Inferior parietal cortex (tissue), 1 donor: ENCODE results near the gene SPOP.

Experiments
- DNase-seq: peaks from one replicate; pipeline ENCODE4 v3.0.0-alpha.2; 2016; ENCODE audit errors: extremely low spot score

The SPOP gene

GRCh38 chr17:49585422-49586027 is 92.4 kb downstream of the SPOP start:
- DNase-seq: no peak

DNA sequence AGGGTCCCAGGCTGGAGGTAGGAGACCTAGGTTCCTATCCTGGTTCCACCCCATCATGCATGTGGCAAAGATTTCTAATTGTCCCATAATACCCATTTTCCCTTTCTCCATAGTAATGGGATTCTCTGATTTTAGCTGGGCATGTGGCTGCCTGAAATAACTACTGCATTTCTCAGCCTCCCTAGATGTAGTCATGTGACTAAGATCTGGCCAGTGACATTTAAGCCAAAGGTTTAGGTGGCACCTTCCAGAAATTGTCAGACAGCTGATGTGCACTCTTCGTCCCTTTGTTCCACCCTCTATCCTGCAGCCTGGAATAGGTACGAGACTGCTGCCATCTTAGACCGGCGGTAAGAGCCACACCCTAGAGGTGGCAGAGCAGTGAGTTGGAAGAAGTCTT is 94.0 kb downstream of the SPOP start:
- no peak for DNase-seq

DNA sequence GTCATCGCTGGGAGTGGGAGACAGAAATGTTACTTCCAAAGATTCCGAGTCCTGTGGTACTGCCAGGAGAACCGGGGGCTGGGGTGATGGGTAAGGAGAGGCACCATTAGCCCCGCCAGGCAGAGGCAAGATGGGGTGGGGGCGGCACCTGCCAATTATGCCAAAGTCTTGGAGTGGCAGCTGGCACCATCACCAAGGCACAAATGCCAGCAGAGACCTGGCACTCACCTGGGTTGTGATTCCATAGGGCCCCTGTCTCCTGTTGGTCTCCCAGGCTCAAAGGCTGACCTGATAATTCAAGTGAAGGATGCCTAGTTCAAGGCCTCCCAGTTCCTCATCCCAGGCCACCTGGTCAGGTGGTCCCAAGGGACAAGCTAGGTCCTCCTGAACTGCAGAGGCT is 94.7 kb downstream of the SPOP start:
- DNase-seq: no peak

GRCh38 chr17:49582789-49583188 is 95.1 kb downstream of the SPOP start:
- DNase-seq: no peak

DNA sequence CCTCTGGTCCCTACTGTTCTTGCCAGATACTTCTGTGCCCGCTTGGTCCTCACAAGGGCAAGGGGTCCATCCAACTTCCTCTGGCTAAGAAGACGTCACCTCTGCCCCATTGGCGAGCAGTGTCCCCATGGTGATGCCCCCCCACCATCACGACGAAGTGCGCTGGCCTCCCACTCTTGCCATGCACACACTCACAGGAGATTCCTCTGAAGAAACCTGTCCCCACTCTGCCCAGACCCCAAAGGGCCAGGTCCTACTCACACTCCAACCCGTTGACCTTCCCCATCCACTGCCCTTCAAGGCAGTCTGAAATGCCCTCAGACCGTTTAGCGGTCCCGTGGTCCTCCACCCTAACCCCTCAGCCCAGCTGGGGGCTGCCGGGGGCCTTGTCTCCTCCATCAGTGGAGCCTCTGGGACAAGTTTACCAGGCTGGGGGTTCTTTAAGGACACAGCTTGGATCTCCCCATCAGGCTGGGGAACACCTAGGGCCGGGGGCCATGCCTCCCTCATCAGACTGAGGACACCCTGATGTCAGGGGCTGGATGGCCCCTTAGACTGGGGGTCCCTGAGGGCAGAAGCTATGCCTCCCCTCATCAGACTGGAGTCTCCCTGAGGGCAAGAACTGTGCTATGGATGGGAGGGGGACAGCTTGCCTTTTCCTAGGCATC is 95.7 kb downstream of the SPOP start:
- no peak for DNase-seq

DNA sequence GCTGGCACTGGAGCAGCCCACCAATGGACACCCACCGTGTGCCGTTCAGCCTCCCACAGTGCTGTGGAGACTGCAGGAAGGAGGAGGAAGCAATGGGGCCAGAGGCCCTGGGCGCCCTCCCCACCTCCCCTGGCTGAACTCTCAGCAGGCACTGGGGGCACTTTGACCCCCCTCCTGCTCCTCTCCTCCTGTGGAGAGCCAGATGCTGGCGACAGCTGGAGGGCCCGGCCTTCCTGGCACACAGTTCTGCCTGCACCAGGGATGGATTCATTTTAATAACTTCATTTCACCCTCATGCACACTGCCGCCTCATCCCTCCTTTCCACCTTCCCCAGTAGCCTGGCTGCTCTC is 96.3 kb downstream of the SPOP start:
- DNase-seq: no peak

- DNase-seq: no peak
Observed at GRCh38 chr17:49580981-49581647, 96.8 kb downstream of the SPOP start.

DNA sequence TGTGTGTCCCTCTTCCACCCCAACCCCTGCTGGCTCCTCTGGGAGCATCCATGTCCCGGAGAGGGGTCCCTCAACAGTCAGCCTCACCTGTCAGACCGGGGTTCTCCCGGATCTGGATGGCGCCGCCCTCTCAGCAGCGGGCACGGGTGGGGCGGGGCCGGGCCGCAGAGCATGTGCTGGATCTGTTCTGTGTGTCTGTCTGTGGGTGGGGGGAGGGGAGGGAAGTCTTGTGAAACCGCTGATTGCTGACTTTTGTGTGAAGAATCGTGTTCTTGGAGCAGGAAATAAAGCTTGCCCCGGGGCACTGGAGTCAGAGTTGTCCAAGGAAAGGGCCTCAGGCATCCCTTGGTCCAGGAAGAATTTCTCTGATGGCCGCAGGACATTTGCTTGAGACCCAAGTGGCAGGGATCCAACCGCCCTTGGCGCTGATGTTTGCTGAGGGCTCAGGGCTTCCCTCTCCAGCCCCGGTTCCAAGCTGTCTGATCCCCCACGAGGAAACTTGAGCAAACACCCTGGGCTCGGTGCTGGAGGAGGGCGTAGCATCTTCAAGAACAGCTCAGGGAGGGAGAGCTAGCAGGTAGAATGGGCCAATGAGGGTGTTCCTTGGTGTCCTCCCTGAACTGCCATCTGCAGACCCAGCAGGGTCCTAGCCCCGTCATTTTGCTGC is 97.7 kb downstream of the SPOP start:
- no peak for DNase-seq

DNA sequence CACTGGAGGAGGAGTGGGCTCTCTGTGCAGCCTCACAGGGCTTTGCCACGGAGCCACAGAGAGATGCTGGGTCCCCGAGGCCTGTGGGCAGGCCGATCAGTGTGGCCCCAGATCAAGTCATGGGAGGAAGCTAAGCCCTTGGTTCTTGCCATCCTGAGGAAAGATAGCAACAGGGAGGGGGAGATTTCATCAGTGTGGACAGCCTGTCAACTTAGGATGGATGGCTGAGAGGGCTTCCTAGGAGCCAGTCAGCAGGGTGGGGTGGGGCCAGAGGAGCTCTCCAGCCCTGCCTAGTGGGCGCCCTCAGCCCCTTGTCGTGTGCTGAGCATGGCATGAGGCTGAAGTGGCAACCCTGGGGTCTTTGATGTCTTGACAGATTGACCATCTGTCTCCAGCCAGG is 98.4 kb downstream of the SPOP start:
- DNase-seq: no peak

- no peak for DNase-seq
Observed at GRCh38 chr17:49578952-49579500, 98.9 kb downstream of the SPOP start.

DNA sequence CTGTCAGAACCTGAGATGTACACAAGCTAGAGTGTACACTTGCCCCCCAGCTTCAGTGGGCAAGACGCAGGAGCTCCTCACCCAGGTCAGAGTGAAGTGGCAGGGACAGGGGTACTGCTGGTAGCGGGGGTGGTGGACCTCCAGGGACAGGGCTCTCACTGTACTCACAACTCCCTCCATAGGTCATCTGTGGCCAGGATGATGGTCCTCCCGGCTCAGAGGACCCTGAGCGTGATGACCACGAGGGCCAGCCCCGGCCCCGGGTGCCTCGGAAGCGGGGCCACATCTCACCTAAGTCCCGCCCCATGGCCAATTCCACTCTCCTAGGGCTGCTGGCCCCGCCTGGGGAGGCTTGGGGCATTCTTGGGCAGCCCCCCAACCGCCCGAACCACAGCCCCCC is 99.5 kb downstream of the SPOP start:
- DNase-seq: no peak

GRCh38 chr17:49577963-49578362 is 99.9 kb downstream of the SPOP start:
- no peak for DNase-seq

- DNase-seq: no peak
Observed at GRCh38 chr17:49577650-49577934, 100.3 kb downstream of the SPOP start.

- no peak for DNase-seq
Observed at GRCh38 chr17:49576917-49577649, 100.8 kb downstream of the SPOP start.

- DNase-seq: no peak
Observed at GRCh38 chr17:49576088-49576916, 101.6 kb downstream of the SPOP start.

DNA sequence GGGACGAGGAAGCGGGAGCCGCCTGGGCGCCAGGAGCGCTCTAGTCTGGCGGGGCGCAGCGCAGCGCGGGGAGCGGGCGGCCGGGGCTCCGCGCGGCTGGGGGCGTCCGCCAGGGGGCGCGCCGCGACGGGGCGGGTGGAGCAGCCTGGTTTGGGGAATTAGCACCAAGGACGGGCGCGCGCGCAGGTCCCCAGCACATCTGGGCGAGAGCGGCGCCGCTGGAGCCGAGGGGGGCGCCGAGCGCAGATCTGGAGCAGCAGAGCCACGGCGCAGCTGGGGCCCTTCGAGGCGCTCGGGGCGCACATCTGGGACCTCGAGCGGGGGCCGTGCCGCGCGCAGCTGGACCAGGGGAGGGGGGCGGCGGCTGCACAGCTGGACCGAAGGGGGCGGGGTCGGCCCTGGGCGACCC is 102.2 kb downstream of the SPOP start, which contains the start of gene NXPH3:
Gene NXPH3, plus strand, starts transcription at position 193 of the 409 bp plus-strand sequence. CDS start 349 bp downstream, outside the sequence.
- DNase-seq: no peak

DNA sequence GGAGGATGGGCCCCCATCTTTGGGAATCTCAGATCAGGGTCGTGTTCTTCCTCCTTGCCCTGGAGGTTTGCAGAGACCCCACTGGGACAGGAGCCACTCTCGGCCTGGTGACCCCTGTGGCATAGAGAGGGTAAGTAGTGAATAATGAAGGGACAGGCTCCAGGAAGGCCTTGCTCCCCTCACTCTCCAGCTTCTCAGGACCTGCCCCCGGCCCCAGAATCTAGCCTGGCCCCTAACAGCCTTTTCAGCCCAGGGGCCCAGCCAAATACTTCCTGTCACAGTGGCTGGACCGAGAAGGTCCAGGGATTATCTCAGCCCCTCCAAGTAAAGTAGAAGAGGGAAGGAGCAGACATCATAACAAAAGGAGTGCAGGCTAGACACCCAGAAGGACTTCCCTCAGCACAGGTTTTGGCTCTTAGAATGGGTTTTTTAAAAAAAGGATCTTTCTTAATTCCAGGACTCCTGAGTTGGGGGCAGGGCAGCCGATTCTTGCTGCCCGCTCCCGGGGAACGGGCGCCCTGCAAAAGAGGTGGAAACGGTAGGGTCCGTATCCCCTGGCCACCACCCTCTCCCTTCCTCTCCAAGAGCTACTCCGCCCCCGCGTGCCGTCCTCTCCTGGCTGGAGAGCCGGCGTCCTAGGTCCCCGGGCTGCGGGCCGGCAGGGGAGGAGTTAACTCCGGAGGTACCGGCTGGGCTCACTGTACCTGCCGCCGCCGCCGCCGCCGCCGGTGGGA is 102.8 kb downstream of the SPOP start:
- no peak for DNase-seq

DNA sequence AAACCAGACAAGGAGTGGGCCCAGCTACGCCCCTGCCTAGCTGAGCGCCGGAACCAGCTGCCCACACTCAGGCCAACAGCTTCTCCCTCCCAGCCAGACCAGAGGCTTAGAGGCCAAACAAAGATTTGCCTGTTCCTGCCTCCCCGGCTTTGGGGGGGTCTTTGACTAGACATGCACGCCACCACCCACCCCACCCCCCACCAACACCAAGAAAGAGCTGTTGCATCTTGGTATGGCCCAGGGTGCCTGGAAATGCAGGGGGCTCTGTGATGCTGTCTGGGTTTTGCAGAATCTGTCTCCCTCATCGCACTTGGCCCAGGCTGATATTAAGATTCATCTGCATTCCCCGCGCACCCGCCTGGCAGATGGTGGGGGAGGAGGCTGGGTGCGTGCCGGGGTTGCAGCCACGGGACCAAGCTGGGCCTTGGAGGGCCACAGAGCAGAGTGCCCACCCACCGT is 103.5 kb downstream of the SPOP start:
- DNase-seq: no peak

- DNase-seq: no peak
Observed at GRCh38 chr17:49573510-49574322, 104.2 kb downstream of the SPOP start.
